B cell (primary cell): ENCODE measurements around the gene SPSB3. TPM values are rescaled to one million over a fixed set of nuclear protein-coding genes. Genes with fewer than 3 reads are reported as not detected.

Experiments
- ATAC-seq: fragments of 200-7000 bp; cut with Tn5 transposase; one replicate; pipeline ENCODE4 v1.10.0; 2021; ENCODE audit warnings: low read depth, mild to moderate bottlenecking, moderate number of reproducible peaks, moderate library complexity
- CTCF ChIA-PET: fragments of 350-600 bp; sonication (Branson Sonifier 250); formaldehyde crosslinking; loops from one replicate; lab custom pipeline; 2021; ENCODE audit warnings: antibody characterized with exemption, inconsistent platforms; lab: Charles Lee
- POLR2A ChIA-PET: fragments of 350-600 bp; sonication (Branson Sonifier 250); formaldehyde crosslinking; loops from one replicate; lab custom pipeline; 2021; ENCODE audit warnings: antibody characterized with exemption; lab: Charles Lee
- DNase-seq: peaks from one replicate; pipeline ENCODE4 v3.0.0; 2013
- H2AFZ ChIP-seq: 2 replicates; pipeline ENCODE4 v1.6.1; 2012; ENCODE audit warnings: mild to moderate bottlenecking, low read depth, low read length; ENCODE audit not compliant: insufficient read depth, poor library complexity, severe bottlenecking
- H3K27ac ChIP-seq, 2 donors: 1 replicate in 1 of 2; 2 replicates in 1 of 2; pipeline ENCODE4 v1.5.1; 2012 to 2013; ENCODE audit warnings: low read length in 2 of 2, mild to moderate bottlenecking in 2 of 2, moderate library complexity in 1 of 2
- H3K27me3 ChIP-seq, 4 experiments: fragments of 200-600 bp in 1 of 4; sonication (generic) in 1 of 4; replicated peaks in 1 of 4; 1 replicate in 2 of 4; 2 replicates in 2 of 4; pipeline versions ENCODE4 v1.6.1 to v1.7.0; 2013 to 2016; ENCODE audit warnings: low read length in 3 of 4, mild to moderate bottlenecking in 2 of 4, mixed read lengths in 1 of 4, moderate library complexity in 1 of 4; ENCODE audit not compliant: insufficient read depth in 4 of 4, control insufficient read depth in 3 of 4; ENCODE audit errors: control extremely low read depth in 1 of 4
- H3K36me3 ChIP-seq, 2 experiments: replicated peaks in 1 of 2; 1 replicate in 1 of 2; 2 replicates in 1 of 2; pipeline versions ENCODE4 v1.6.1 to v1.7.1; 2013; ENCODE audit warnings: low read length in 1 of 2; ENCODE audit not compliant: insufficient read depth in 2 of 2, control insufficient read depth in 1 of 2; ENCODE audit errors: control extremely low read depth in 1 of 2, extremely low read depth in 1 of 2
- H3K4me1 ChIP-seq, 2 donors: fragments of 200-600 bp in 1 of 2; sonication (generic) in 1 of 2; 1 replicate in 1 of 2; 2 replicates in 1 of 2; pipeline versions ENCODE4 v1.5.1 to v1.6.1; 2013 to 2017; ENCODE audit warnings: low read length in 2 of 2; ENCODE audit not compliant: control insufficient read depth in 2 of 2, insufficient read depth in 2 of 2
- H3K4me2 ChIP-seq: replicated peaks from 2 replicates; pipeline ENCODE3; 2012; ENCODE audit warnings: mild to moderate bottlenecking, low read depth, low read length; ENCODE audit not compliant: poor library complexity, severe bottlenecking
- H3K4me3 ChIP-seq, 5 experiments: fragments of 200-600 bp in 1 of 5; sonication (generic) in 1 of 5; 1 replicate in 3 of 5; 2 replicates in 2 of 5; pipeline versions ENCODE4 v1.5.1 to v1.7.0; 2011 to 2016; ENCODE audit warnings: low read length in 4 of 5, mild to moderate bottlenecking in 4 of 5, low read depth in 2 of 5, control low read depth in 1 of 5, moderate library complexity in 1 of 5; ENCODE audit not compliant: insufficient read depth in 1 of 5; ENCODE audit errors: control extremely low read depth in 1 of 5, extremely low read depth in 1 of 5
- H3K79me2 ChIP-seq: fragments of 200-600 bp; sonication (generic); one replicate; pipeline ENCODE4 v1.6.0; 2016; ENCODE audit warnings: low read length; ENCODE audit not compliant: control insufficient read depth, insufficient read depth
- H3K9ac ChIP-seq: fragments of 200-600 bp; sonication (generic); 2 replicates; pipeline ENCODE4 v1.6.1; 2017; ENCODE audit warnings: mild to moderate bottlenecking, low read length, moderate library complexity
- H3K9me3 ChIP-seq, 3 donors: one replicate each; pipeline versions ENCODE4 v1.6.1 to v1.7.1; 2013; ENCODE audit warnings: low read length in 2 of 3; ENCODE audit not compliant: control insufficient read depth in 2 of 3, insufficient read depth in 1 of 3; ENCODE audit errors: control extremely low read depth in 1 of 3
- H4K20me1 ChIP-seq: 2 replicates; pipeline ENCODE4 v1.6.0; 2012; ENCODE audit warnings: mild to moderate bottlenecking, low read length; ENCODE audit not compliant: insufficient read depth, control insufficient read depth, poor library complexity, severe bottlenecking
- H3K27ac Mint-ChIP-seq: one replicate; pipeline ENCODE4 v1.8.0; 2021; ENCODE audit warnings: mixed read lengths
- H3K27me3 Mint-ChIP-seq: one replicate; pipeline ENCODE4 v1.8.0; 2021; ENCODE audit warnings: mixed read lengths
- H3K4me1 Mint-ChIP-seq: one replicate; pipeline ENCODE4 v1.8.0; 2021; ENCODE audit warnings: mixed read lengths
- H3K4me3 Mint-ChIP-seq: one replicate; pipeline ENCODE4 v1.8.0; 2021; ENCODE audit warnings: mixed read lengths
- H3K9me3 Mint-ChIP-seq: one replicate; pipeline ENCODE4 v1.8.0; 2022; ENCODE audit warnings: mixed read lengths; ENCODE audit not compliant: insufficient read depth
- CTCF ChIP-seq: fragments of 200-600 bp; IDR thresholded peaks from one replicate; pipeline ENCODE4 v1.8.0; 2022; ENCODE audit warnings: antibody characterized with exemption, mild to moderate bottlenecking
- EZH2 ChIP-seq: IDR thresholded peaks from 2 replicates; pipeline ENCODE4 v1.6.1; 2012; ENCODE audit warnings: borderline replicate concordance, low read depth, mild to moderate bottlenecking, moderate library complexity, low read length; ENCODE audit not compliant: insufficient read depth, poor library complexity, severe bottlenecking
- WGBS: methylation state at CpG from one replicate; pipeline ENCODE4 v1.1.5; 2013; ENCODE audit warnings: missing lambda C conversion rate; ENCODE audit not compliant: insufficient coverage; 5-methylcytosine and 5-hydroxymethylcytosine counted together
- intact Hi-C: fragments of 100-400 bp; cut with micrococcal nuclease; formaldehyde crosslinking; loops from one replicate; pipeline ENCODE4 v1.10.0; 2022
- polyA plus RNA-seq: library from polyadenylated mRNA; depleted of rRNA; stranded (reverse); fragments of >200 nt; gene quantifications from 2 replicates; pipeline ENCODE4 v1.2.3, GENCODE V29; 2012
- total RNA-seq, 2 donors: library from RNA; stranded (reverse); fragments of 120-200 nt in 1 of 2; gene quantifications; 1 replicate in 1 of 2; 2 replicates in 1 of 2; pipeline versions ENCODE4 v1.2.3 to v1.2.4, GENCODE V29; 2013 to 2022

SPSB3 gene
- total and polyA plus RNA-seq, 2 donors (not counting 1 experiment from before 2014, with no cell fraction given): 91.2 to 264 TPM

- Histone ChIP-seq H3K4me1 (no peaks in the 10 kb centered on the region), H3K27ac (no peak overlapping the region), H3K9ac (no peak overlapping the region), H2AFZ (no peak overlapping the region), H3K4me3 (no peak overlapping the region), H3K36me3 (peaks cover 0 to 58% of the 10 kb centered on the region in 2 experiments), H3K27me3 (no peaks in the 10 kb centered on the region), H3K9me3 (peaks cover 0 to 4% (median 0%) of the 10 kb centered on the region in 3 donors), H3K79me2 (no peaks in the 10 kb centered on the region), H3K4me2 (no peak overlapping the region), H4K20me1 (peaks cover 8% of the 10 kb centered on the region)
- H3K9me3 Mint-ChIP-seq: no peaks in the 10 kb centered on the region
- ATAC-seq (no peak), DNase-seq (no peak)
- CTCF ChIA-PET: no interaction called here
- H3K4me3 Mint-ChIP-seq: no peak overlapping the region
- no peak for TF ChIP-seq EZH2
- TF ChIP-seq CTCF: no peak
- no peaks in the 10 kb centered on the region for H3K4me1 Mint-ChIP-seq
- WGBS: 98% methylated on average over 21 of the region's 21 CpGs
- POLR2A ChIA-PET: interaction anchor here (1.2 kb wide), 1 partner anchor 8 kb away, joined by 3 read pairs; no protein-coding TSS in a partner anchor
- no peaks in the 10 kb centered on the region for H3K27me3 Mint-ChIP-seq
- intact Hi-C loops: no loop called here
- H3K27ac Mint-ChIP-seq: no peak overlapping the region
Observed at GRCh38 chr16:1759511-1759910, 22.9 kb downstream of the SPSB3 start.

- Mint-ChIP-seq H3K4me1 (no peaks in the 10 kb centered on the region), H3K4me3 (no peak overlapping the region), H3K27ac (no peak overlapping the region), H3K9me3 (no peaks in the 10 kb centered on the region), H3K27me3 (no peaks in the 10 kb centered on the region)
- Histone ChIP-seq H3K36me3 (peaks cover 0 to 55% of the 10 kb centered on the region in 2 experiments), H3K4me3 (no peak overlapping the region), H3K9me3 (peaks cover 0 to 1% (median 0%) of the 10 kb centered on the region in 3 donors), H3K27ac (no peak overlapping the region), H3K9ac (no peak overlapping the region), H3K27me3 (no peaks in the 10 kb centered on the region), H4K20me1 (peaks cover 8% of the 10 kb centered on the region), H3K4me1 (no peaks in the 10 kb centered on the region), H3K79me2 (no peaks in the 10 kb centered on the region), H2AFZ (no peak overlapping the region), H3K4me2 (no peak overlapping the region)
- CTCF ChIA-PET: no interaction called here
- 96% methylated on average over 13 of the region's 18 CpGs for WGBS
- no peak for ATAC-seq
- TF ChIP-seq EZH2 (no peak), CTCF (no peak)
- DNase-seq: no peak
- intact Hi-C loops: no loop called here
- POLR2A ChIA-PET: interaction anchor here (1.2 kb wide), 1 partner anchor 9 kb away, joined by 3 read pairs; no protein-coding TSS in a partner anchor
Observed at GRCh38 chr16:1758923-1759322, 23.4 kb downstream of the SPSB3 start.
